Suprapubic skin (tissue), 4 donors: ENCODE data around the gene MPC2.

Source experiments
- EP300 ChIP-seq: sonication (generic); formaldehyde crosslinking; IDR thresholded peaks from one replicate; pipeline ENCODE4 v1.6.1; 2017; ENCODE audit warnings: antibody characterized with exemption
- POLR2A ChIP-seq, 2 donors: fragments of 450-650 bp; IDR thresholded peaks; one replicate each; pipeline ENCODE4 v1.6.1; 2017; ENCODE audit warnings: antibody characterized with exemption in 2 of 2, mild to moderate bottlenecking in 2 of 2, moderate library complexity in 2 of 2
- POLR2AphosphoS5 ChIP-seq, 3 donors: sonication (generic); formaldehyde crosslinking; IDR thresholded peaks; one replicate each; pipeline ENCODE4 v1.6.1; 2017; ENCODE audit warnings: antibody characterized with exemption in 3 of 3
- TF ChIP-seq, protein P1 (sequence below), 2 donors: fragments of 200-600 bp in 1 of 2; fragments of 450-650 bp in 1 of 2; sonication (generic) in 1 of 2; IDR thresholded peaks; one replicate each; pipeline ENCODE4 v1.5.1; 2016 to 2019; ENCODE audit warnings: antibody characterized with exemption in 2 of 2, mild to moderate bottlenecking in 1 of 2, moderate library complexity in 1 of 2

DNA sequence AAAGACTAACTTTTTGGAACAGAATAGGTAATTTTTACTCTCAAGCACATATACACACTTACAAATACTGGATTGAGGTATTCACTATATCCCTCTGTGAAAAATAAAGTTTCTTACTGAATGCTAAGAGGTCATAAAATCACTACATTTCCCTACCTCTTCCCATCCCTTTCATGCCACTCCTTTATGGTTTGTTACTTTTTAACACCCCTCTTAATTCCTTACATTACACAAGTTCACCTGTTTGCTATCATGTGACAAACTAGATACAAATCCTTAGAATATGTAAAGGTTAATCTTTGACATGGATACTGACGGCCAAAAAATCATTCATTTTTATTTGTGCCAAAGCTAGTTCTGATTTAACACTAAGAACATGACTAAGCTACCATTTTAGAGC, 7.1 kb downstream of the MPC2 start:
- TF ChIP-seq POLR2A (IDR thresholded peaks at IDR 0.05) (no peak), EP300 (no peak), POLR2AphosphoS5 (IDR thresholded peaks at IDR 0.05) (no peak)
- TF ChIP-seq, protein P1, sequence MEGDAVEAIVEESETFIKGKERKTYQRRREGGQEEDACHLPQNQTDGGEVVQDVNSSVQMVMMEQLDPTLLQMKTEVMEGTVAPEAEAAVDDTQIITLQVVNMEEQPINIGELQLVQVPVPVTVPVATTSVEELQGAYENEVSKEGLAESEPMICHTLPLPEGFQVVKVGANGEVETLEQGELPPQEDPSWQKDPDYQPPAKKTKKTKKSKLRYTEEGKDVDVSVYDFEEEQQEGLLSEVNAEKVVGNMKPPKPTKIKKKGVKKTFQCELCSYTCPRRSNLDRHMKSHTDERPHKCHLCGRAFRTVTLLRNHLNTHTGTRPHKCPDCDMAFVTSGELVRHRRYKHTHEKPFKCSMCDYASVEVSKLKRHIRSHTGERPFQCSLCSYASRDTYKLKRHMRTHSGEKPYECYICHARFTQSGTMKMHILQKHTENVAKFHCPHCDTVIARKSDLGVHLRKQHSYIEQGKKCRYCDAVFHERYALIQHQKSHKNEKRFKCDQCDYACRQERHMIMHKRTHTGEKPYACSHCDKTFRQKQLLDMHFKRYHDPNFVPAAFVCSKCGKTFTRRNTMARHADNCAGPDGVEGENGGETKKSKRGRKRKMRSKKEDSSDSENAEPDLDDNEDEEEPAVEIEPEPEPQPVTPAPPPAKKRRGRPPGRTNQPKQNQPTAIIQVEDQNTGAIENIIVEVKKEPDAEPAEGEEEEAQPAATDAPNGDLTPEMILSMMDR (IDR thresholded peaks at IDR 0.05): no peak
